Transverse colon (tissue), 4 donors: ENCODE data around the gene RWDD1.

Experiments used
- EP300 ChIP-seq: sonication (generic); formaldehyde crosslinking; IDR thresholded peaks from one replicate; pipeline ENCODE4 v1.6.1; 2017; ENCODE audit warnings: antibody characterized with exemption, low read depth
- POLR2A ChIP-seq: fragments of 450-650 bp; IDR thresholded peaks from one replicate; pipeline ENCODE4 v1.6.1; 2016; ENCODE audit warnings: antibody characterized with exemption, mild to moderate bottlenecking, moderate library complexity
- POLR2AphosphoS5 ChIP-seq, 3 donors: sonication (generic); formaldehyde crosslinking; IDR thresholded peaks; one replicate each; pipeline ENCODE4 v1.6.1; 2016; ENCODE audit warnings: antibody characterized with exemption in 3 of 3
- TF ChIP-seq, protein P1 (sequence below), 5 experiments: fragments of 200-600 bp in 3 of 5; fragments of 450-650 bp in 2 of 5; sonication (generic) in 3 of 5; IDR thresholded peaks; 1 replicate in 2 of 5; 2 replicates in 3 of 5; pipeline ENCODE4 v1.5.1; 2016 to 2017; ENCODE audit warnings: antibody characterized with exemption in 5 of 5, inconsistent platforms in 3 of 5, mild to moderate bottlenecking in 2 of 5, moderate library complexity in 1 of 5

DNA sequence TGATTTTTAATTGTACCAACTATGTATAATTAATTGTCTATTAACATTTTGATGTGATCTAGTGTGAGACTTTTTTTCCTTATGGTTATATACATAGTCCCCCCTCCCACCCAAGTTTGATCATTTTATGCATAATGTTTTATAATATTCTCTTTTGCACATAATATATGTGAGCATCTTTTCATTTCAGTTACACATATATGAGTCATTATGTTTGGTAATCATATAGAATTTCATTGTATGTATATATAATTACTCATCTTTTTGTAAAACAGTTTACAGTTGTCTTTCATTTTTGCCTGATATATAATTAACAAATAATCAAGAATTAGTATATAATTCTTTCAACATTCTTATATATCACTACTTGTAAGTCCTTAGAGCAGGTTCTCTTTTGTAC lies 15.0 kb downstream of the RWDD1 start:
- TF ChIP-seq POLR2A, result no peak
- no peak for TF ChIP-seq EP300
- TF ChIP-seq, protein P1, sequence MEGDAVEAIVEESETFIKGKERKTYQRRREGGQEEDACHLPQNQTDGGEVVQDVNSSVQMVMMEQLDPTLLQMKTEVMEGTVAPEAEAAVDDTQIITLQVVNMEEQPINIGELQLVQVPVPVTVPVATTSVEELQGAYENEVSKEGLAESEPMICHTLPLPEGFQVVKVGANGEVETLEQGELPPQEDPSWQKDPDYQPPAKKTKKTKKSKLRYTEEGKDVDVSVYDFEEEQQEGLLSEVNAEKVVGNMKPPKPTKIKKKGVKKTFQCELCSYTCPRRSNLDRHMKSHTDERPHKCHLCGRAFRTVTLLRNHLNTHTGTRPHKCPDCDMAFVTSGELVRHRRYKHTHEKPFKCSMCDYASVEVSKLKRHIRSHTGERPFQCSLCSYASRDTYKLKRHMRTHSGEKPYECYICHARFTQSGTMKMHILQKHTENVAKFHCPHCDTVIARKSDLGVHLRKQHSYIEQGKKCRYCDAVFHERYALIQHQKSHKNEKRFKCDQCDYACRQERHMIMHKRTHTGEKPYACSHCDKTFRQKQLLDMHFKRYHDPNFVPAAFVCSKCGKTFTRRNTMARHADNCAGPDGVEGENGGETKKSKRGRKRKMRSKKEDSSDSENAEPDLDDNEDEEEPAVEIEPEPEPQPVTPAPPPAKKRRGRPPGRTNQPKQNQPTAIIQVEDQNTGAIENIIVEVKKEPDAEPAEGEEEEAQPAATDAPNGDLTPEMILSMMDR (IDR thresholded peaks at IDR 0.05), result no peak
- TF ChIP-seq POLR2AphosphoS5 (IDR thresholded peaks at IDR 0.05), result no peak
